CD4-positive, alpha-beta T cell treated with Interleukin-10 for 1 hour (primary cell): ENCODE measurements around the gene SRPK2.
A peak's percentile ranks its signal among the peaks of the same experiment; 100 is the strongest.
"Not testable (repeated sequence)": the region's sequence is repeated elsewhere in the genome, so short reads cannot be mapped to it uniquely, and the experiment has no call there.

Experiments
- DNase-seq: peaks from one replicate; pipeline ENCODE4 v3.0.0-alpha.2; 2020

Gene SRPK2

GRCh38 chr7:105369944-105370343 lies 18.8 kb downstream of the SRPK2 start:
- DNase-seq, result no peak

- DNase-seq, result no peak
Observed at GRCh38 chr7:105367458-105367857, 21.3 kb downstream of the SRPK2 start.

GRCh38 chr7:105365541-105366534 lies 22.9 kb downstream of the SRPK2 start:
- DNase-seq, result no peak

GRCh38 chr7:105364684-105365083 lies 24.0 kb downstream of the SRPK2 start:
- no peak for DNase-seq

GRCh38 chr7:105363657-105364056 lies 25.1 kb downstream of the SRPK2 start:
- DNase-seq, result not testable (repeated sequence)

GRCh38 chr7:105362685-105363084 lies 26.0 kb downstream of the SRPK2 start:
- DNase-seq, result not testable (repeated sequence)

- DNase-seq, result not testable (repeated sequence)
Observed at GRCh38 chr7:105361995-105362394, 26.7 kb downstream of the SRPK2 start.

- DNase-seq, result not testable (repeated sequence)
Observed at GRCh38 chr7:105360149-105360548, 28.6 kb downstream of the SRPK2 start.

- no peak for DNase-seq
Observed at GRCh38 chr7:105355701-105356100, 33.0 kb downstream of the SRPK2 start.

- DNase-seq, result no peak
Observed at GRCh38 chr7:105354383-105354782, 34.3 kb downstream of the SRPK2 start.

GRCh38 chr7:105353752-105354328 lies 34.9 kb downstream of the SRPK2 start:
- no peak for DNase-seq

- no peak for DNase-seq
Observed at GRCh38 chr7:105352901-105353668, 35.6 kb downstream of the SRPK2 start.

GRCh38 chr7:105352018-105352612 lies 36.6 kb downstream of the SRPK2 start:
- peak; percentile 79 for DNase-seq

GRCh38 chr7:105350906-105351305 lies 37.8 kb downstream of the SRPK2 start:
- DNase-seq, result no peak

GRCh38 chr7:105348177-105348576 lies 40.5 kb downstream of the SRPK2 start:
- DNase-seq, result not testable (repeated sequence)

- peak; percentile 59 for DNase-seq
Observed at GRCh38 chr7:105346593-105347322, 42.0 kb downstream of the SRPK2 start.

GRCh38 chr7:105346138-105346537 lies 42.6 kb downstream of the SRPK2 start:
- DNase-seq, result no peak

GRCh38 chr7:105345725-105346124 lies 43.0 kb downstream of the SRPK2 start:
- DNase-seq, result no peak

- no peak for DNase-seq
Observed at GRCh38 chr7:105345003-105345402, 43.7 kb downstream of the SRPK2 start.

- DNase-seq, result no peak
Observed at GRCh38 chr7:105339404-105340323, 49.1 kb downstream of the SRPK2 start.

GRCh38 chr7:105337529-105337928 lies 51.2 kb downstream of the SRPK2 start:
- no peak for DNase-seq
